ENCODE data around the gene LRRC43.

Gene LRRC43

GRCh38 chr12:122225683-122226365, 42.9 kb downstream of the LRRC43 start, which contains the start of gene DIABLO:
Gene DIABLO (minus strand): TSS chr12:122226052. CDS start chr12:122226014, 38 bp downstream.
- DNase-seq (ENCODE audit: low read depth), result peak; percentile 100

DNA sequence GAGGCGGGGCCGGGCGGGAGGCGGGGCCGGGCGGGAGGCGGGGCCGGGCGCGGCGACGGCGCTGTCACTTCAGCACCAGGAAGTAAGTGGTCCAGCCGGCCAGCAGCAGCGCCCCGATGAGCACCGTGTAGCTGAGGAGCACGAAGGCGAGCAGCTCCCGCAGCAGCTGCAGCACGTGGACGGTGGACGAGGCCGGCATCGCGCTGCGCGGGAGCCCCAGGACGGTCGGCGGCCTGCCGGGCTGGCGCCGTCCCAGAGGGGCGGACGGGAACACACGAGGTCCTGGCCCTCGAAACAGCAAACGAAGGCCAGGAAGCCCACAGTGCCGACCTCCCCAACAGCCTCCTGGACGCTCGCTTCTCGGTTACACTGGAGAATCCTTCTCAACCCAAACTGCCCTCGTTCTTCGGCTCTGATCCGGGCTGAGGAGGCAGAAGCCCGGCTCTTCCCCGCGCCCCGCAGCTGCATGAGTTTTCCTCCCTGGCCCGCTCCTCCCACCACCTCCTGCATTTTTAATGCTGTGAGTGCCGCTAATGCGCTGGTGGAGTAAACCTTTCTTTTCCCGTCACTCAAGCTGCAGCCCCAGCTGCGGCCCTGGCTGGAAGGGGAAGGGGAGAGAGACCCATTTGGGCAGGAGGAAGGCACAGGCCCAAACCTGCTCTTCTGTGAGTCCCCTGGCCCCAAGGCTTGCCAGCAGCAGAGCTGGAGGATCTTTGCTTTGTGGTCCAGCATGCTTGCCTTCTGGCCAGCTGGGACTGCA, 43.6 kb downstream of the LRRC43 start:
- no peak for DNase-seq (ENCODE audit: low read depth)

GRCh38 chr12:122227341-122227740, 44.4 kb downstream of the LRRC43 start:
- peak; percentile 61 for DNase-seq (ENCODE audit: low read depth)

- DNase-seq (ENCODE audit: low read depth), result no peak
These were observed 45.2 kb downstream of the LRRC43 start for GRCh38 chr12:122228092-122228491.

GRCh38 chr12:122230798-122231197, 47.9 kb downstream of the LRRC43 start:
- no peak for DNase-seq (ENCODE audit: low read depth)

GRCh38 chr12:122232691-122233090, 49.8 kb downstream of the LRRC43 start:
- DNase-seq (ENCODE audit: low read depth), result no peak

- DNase-seq (ENCODE audit: low read depth), result no peak
These were observed 52.8 kb downstream of the LRRC43 start for GRCh38 chr12:122235741-122236140.

DNA sequence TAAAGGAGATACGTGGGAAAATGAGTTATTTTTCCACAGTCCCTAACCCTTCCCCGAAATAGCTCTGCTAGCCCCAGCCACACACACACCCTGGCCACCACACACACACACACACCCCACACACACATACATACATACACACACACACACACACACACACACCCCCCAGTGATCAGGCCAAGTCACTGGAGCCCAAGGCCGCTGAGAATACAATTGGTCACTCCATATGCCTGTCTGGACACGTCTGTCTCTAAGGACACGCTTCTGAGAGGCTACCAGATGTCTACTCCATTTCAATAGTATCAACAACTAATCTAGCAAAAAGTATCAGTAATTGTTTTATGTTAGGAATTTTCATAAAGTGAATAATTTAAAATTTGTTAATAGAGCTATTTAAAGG, 55.9 kb downstream of the LRRC43 start:
- no peak for DNase-seq (ENCODE audit: low read depth)

GRCh38 chr12:122243965-122244364, 61.0 kb downstream of the LRRC43 start:
- no peak for DNase-seq (ENCODE audit: low read depth)

DNA sequence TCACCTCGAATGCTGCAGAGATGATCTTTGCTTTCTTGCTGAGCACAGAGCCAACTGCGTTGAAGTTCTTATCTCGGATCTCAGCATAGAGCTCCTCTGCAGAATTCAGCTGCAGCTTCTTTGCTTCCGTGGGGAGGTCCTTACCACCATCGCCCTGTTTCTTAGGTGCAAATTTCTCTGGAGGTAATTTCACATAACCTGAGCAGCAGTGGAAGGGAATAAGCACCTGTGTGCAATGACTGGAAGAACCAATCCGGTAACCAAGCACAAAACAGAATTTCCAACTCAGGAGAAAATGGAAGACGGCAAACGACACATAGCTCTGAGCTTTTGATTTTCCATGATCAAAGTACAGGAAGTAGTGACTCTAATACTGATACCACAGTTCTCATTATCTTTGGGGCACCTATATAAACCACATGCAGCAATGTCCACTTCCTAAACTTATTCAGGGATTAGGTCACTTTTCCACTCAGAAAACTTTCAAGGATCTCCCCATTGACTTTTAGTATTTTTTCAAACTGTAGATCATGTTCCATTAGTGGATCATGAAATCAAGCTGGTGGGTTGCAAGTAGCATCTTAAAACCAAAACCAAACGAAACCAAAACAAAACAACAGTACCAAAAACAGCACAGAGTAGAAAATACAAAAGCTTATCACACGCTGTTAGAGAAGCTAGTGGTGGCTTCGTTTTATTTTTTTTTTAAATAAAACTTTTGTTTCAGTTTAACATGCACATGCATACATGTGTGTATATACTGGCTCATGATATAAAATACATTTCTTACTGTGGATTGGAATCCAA, 61.8 kb downstream of the LRRC43 start:
- no peak for DNase-seq (ENCODE audit: low read depth)

- DNase-seq (ENCODE audit: low read depth), result no peak
These were observed 62.6 kb downstream of the LRRC43 start for GRCh38 chr12:122245553-122245952.

GRCh38 chr12:122250047-122250446, 67.1 kb downstream of the LRRC43 start:
- no peak for DNase-seq (ENCODE audit: low read depth)

DNA sequence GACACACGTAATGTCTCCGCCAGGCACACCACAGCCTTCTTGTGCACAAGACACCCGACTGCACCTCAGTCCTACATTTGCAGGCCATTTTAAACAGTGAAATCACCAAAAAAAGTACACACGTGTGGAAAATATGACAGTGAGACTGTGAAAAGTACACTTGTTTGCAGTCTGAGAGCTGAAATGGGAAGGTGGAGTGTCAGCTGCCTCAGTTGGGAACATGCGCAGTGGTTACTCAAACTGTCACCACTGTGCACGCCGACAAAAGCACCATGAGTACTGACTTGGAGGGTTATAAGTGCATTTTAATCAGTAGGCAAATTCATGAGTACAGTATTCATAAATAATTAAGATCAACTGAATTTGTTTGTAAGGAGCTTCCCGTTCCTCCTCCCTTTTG, 67.6 kb downstream of the LRRC43 start:
- no peak for DNase-seq (ENCODE audit: low read depth)
